CD14-positive monocyte (primary cell): Measurements from ENCODE around the gene TMEM80. TPM values are rescaled to one million over a fixed set of nuclear protein-coding genes. Genes with fewer than 3 reads are reported as not detected.

Experiments
- DNase-seq, 3 donors: peaks; one replicate each; pipeline ENCODE4 v3.0.0-alpha.2; 2011 to 2022
- H2AFZ ChIP-seq: 2 replicates; pipeline ENCODE4 v1.6.0; 2012; ENCODE audit warnings: mild to moderate bottlenecking, low read depth, low read length, inconsistent platforms; ENCODE audit not compliant: insufficient read depth, poor library complexity, severe bottlenecking
- H3K27ac ChIP-seq, 2 donors: 1 replicate in 1 of 2; 2 replicates in 1 of 2; pipeline ENCODE4 v1.5.1; 2012 to 2013; ENCODE audit warnings: low read length in 2 of 2, control low read depth in 1 of 2, inconsistent platforms in 1 of 2, low read depth in 1 of 2, mild to moderate bottlenecking in 1 of 2
- H3K27me3 ChIP-seq, 2 donors: one replicate each; pipeline versions ENCODE4 v1.6.0 to v1.6.1; 2011 to 2013; ENCODE audit warnings: low read length in 2 of 2; ENCODE audit not compliant: control insufficient read depth in 2 of 2, insufficient read depth in 2 of 2
- H3K36me3 ChIP-seq, 2 donors: replicated peaks in 1 of 2; 1 replicate in 1 of 2; 2 replicates in 1 of 2; pipeline versions ENCODE4 v1.5.1 to v1.6.1; 2012 to 2013; ENCODE audit warnings: low read length in 2 of 2, control low read depth in 1 of 2, inconsistent platforms in 1 of 2, mild to moderate bottlenecking in 1 of 2; ENCODE audit not compliant: insufficient read depth in 2 of 2, control insufficient read depth in 1 of 2
- H3K4me1 ChIP-seq, 2 donors: 1 replicate in 1 of 2; 2 replicates in 1 of 2; pipeline versions ENCODE4 v1.5.1 to v1.6.1; 2012 to 2013; ENCODE audit warnings: low read length in 2 of 2, control low read depth in 1 of 2, inconsistent platforms in 1 of 2, mild to moderate bottlenecking in 1 of 2, moderate library complexity in 1 of 2; ENCODE audit not compliant: insufficient read depth in 2 of 2, control insufficient read depth in 1 of 2
- H3K4me2 ChIP-seq: replicated peaks from 2 replicates; pipeline ENCODE3; 2012; ENCODE audit warnings: low read length, moderate library complexity, mild to moderate bottlenecking; ENCODE audit not compliant: poor library complexity, severe bottlenecking; ENCODE audit errors: extremely low read depth
- H3K4me3 ChIP-seq, 3 experiments: fragments of 200-600 bp in 1 of 3; sonication (generic) in 1 of 3; replicated peaks in 1 of 3; 1 replicate in 2 of 3; 2 replicates in 1 of 3; pipeline ENCODE4 v1.5.1; 2011 to 2013; ENCODE audit warnings: low read length in 3 of 3, mild to moderate bottlenecking in 3 of 3, control low read depth in 2 of 3, low read depth in 2 of 3, inconsistent platforms in 1 of 3, moderate library complexity in 1 of 3
- H3K79me2 ChIP-seq: 2 replicates; pipeline ENCODE4 v1.6.0; 2012; ENCODE audit warnings: mild to moderate bottlenecking, control low read depth, inconsistent platforms, low read length, moderate library complexity; ENCODE audit not compliant: insufficient read depth
- H3K9ac ChIP-seq: 2 replicates; pipeline ENCODE4 v1.6.0; 2017; ENCODE audit warnings: low read length, mild to moderate bottlenecking; ENCODE audit not compliant: insufficient read depth, poor library complexity, severe bottlenecking
- H3K9me3 ChIP-seq, 2 donors: replicated peaks in 1 of 2; 1 replicate in 1 of 2; 2 replicates in 1 of 2; pipeline versions ENCODE4 v1.5.1 to v1.6.1; 2012 to 2013; ENCODE audit warnings: low read length in 2 of 2, control low read depth in 1 of 2; ENCODE audit not compliant: control insufficient read depth in 1 of 2, insufficient read depth in 1 of 2
- H4K20me1 ChIP-seq: 2 replicates; pipeline ENCODE4 v1.6.0; 2012; ENCODE audit warnings: mild to moderate bottlenecking, low read length, control low read depth, moderate library complexity; ENCODE audit not compliant: insufficient read depth
- H3K27ac Mint-ChIP-seq, 7 donors: one replicate each; pipeline ENCODE4 v1.8.0; 2020; ENCODE audit warnings: mild to moderate bottlenecking in 7 of 7, mixed read lengths in 7 of 7, moderate library complexity in 6 of 7, inconsistent platforms in 2 of 7
- H3K27me3 Mint-ChIP-seq, 3 donors: one replicate each; pipeline ENCODE4 v1.8.0; 2021 to 2022; ENCODE audit warnings: low read depth in 3 of 3, mild to moderate bottlenecking in 3 of 3, mixed read lengths in 3 of 3, moderate library complexity in 3 of 3, inconsistent platforms in 1 of 3
- H3K36me3 Mint-ChIP-seq, 2 donors: one replicate each; pipeline ENCODE4 v1.8.0; 2020; ENCODE audit warnings: mixed read lengths in 2 of 2, inconsistent platforms in 1 of 2, mild to moderate bottlenecking in 1 of 2
- H3K4me1 Mint-ChIP-seq: one replicate; pipeline ENCODE4 v1.8.0; 2020; ENCODE audit warnings: mild to moderate bottlenecking, mixed read lengths
- H3K4me3 Mint-ChIP-seq, 2 donors: one replicate each; pipeline ENCODE4 v1.8.0; 2020; ENCODE audit warnings: mild to moderate bottlenecking in 2 of 2, mixed read lengths in 2 of 2, moderate library complexity in 1 of 2
- H3K9me3 Mint-ChIP-seq, 7 donors: one replicate each; pipeline ENCODE4 v1.8.0; 2020 to 2022; ENCODE audit warnings: mixed read lengths in 7 of 7, mild to moderate bottlenecking in 6 of 7, moderate library complexity in 6 of 7, inconsistent platforms in 2 of 7
- CTCF ChIP-seq: fragments of 200-600 bp; IDR thresholded peaks from one replicate; pipeline ENCODE4 v1.8.0; 2022; ENCODE audit warnings: antibody characterized with exemption, mild to moderate bottlenecking
- WGBS: methylation state at CpG from one replicate; pipeline ENCODE4 v1.1.5; 2013; ENCODE audit warnings: missing lambda C conversion rate; ENCODE audit not compliant: insufficient coverage; 5-methylcytosine and 5-hydroxymethylcytosine counted together
- intact Hi-C, 2 donors: fragments of 100-400 bp; cut with micrococcal nuclease; formaldehyde crosslinking; loops; one replicate each; pipeline versions ENCODE4 v1.15.0 to v1.15.1; 2023
- polyA plus RNA-seq, 3 donors: library from polyadenylated mRNA; depleted of rRNA in 1 of 3; unstranded in 2 of 3; stranded (reverse) in 1 of 3; fragments of 300-500 nt in 2 of 3; fragments of >200 nt in 1 of 3; fragmentation: Illumina TruSeq in 2 of 3; gene quantifications; 1 replicate in 2 of 3; 2 replicates in 1 of 3; pipeline ENCODE4 v1.2.3, GENCODE V29; 2012 to 2021

The TMEM80 gene
- polyA plus RNA-seq, 3 donors = 31.6 to 69.4 (median 37.3) TPM

- intact Hi-C loops = loop anchor here in 1 of 2 donors (10.0 kb wide), 1 partner anchor 686 kb away; the partner anchor contains the start of gene BRSK2
- no peak for TF ChIP-seq CTCF
- DNase-seq = no peak
- Mint-ChIP-seq H3K9me3 (no peaks in the 10 kb centered on the region), H3K36me3 (peaks cover 28 to 57% of the 10 kb centered on the region in 2 donors), H3K4me3 (no peak overlapping the region), H3K27me3 (peaks cover 0 to 4% (median 0%) of the 10 kb centered on the region in 3 donors), H3K27ac (peak overlapping the region in 1 of 7 donors; percentile 97), H3K4me1 (peaks cover 45% of the 10 kb centered on the region)
- Histone ChIP-seq H3K27ac (peak overlapping the region; percentile 95 to 98), H3K4me3 (peak overlapping the region in 1 of 3 experiments; percentile 87), H3K27me3 (no peaks in the 10 kb centered on the region), H3K9ac (peak overlapping the region; percentile 43), H3K4me1 (peaks cover 44 to 59% of the 10 kb centered on the region in 2 donors), H3K9me3 (no peaks in the 10 kb centered on the region), H3K36me3 (peaks cover 11 to 32% of the 10 kb centered on the region in 2 donors), H3K4me2 (peak overlapping the region; percentile 84), H2AFZ (no peak overlapping the region), H4K20me1 (peaks cover 19% of the 10 kb centered on the region), H3K79me2 (peaks cover 26% of the 10 kb centered on the region)
- WGBS = 93% methylated on average over 3 of the region's 7 CpGs
Measured at GRCh38 chr11:699116-699508, 3.5 kb downstream of the TMEM80 start.

- H3K4me1 Mint-ChIP-seq = peaks cover 45% of the 10 kb centered on the region
- H2AFZ ChIP-seq = no peak overlapping the region
- no peak overlapping the region for H3K4me2 ChIP-seq
- peaks cover 11 to 36% of the 10 kb centered on the region in 2 donors for H3K36me3 ChIP-seq
- peaks cover 0 to 2% (median 0%) of the 10 kb centered on the region in 7 donors for H3K9me3 Mint-ChIP-seq
- peaks cover 32 to 60% of the 10 kb centered on the region in 2 donors for H3K36me3 Mint-ChIP-seq
- no peak overlapping the region for H3K4me3 ChIP-seq
- peak overlapping the region in 1 of 2 donors; percentile 41 for H3K27ac ChIP-seq
- no peaks in the 10 kb centered on the region for H3K9me3 ChIP-seq
- peaks cover 0 to 4% (median under 1%) of the 10 kb centered on the region in 3 donors for H3K27me3 Mint-ChIP-seq
- H3K4me3 Mint-ChIP-seq = no peak overlapping the region
- H3K27ac Mint-ChIP-seq = no peak overlapping the region
- no peak for TF ChIP-seq CTCF
- peaks cover 0 to 3% of the 10 kb centered on the region in 2 donors for H3K27me3 ChIP-seq
- WGBS = 86% methylated on average over 1 of the region's 1 CpG
- intact Hi-C loops = loop anchor here in 1 of 2 donors (10.0 kb wide), 1 partner anchor 685 kb away; the partner anchor contains the start of gene BRSK2
- peaks cover 24% of the 10 kb centered on the region for H3K79me2 ChIP-seq
- H3K9ac ChIP-seq = no peak overlapping the region
- peaks cover 42 to 53% of the 10 kb centered on the region in 2 donors for H3K4me1 ChIP-seq
- peaks cover 23% of the 10 kb centered on the region for H4K20me1 ChIP-seq
- DNase-seq = no peak
Measured at GRCh38 chr11:699753-700152, 4.1 kb downstream of the TMEM80 start.
